Activated naive CD8-positive, alpha-beta T cell treated with anti-CD3 and anti-CD28 coated beads, Interleukin-2, amount 10 ng/mL, durations not matched to agents 7 days and 5 days (primary cell): Measurements from ENCODE around the gene PPP2R1A. TPM values are rescaled to one million over a fixed set of nuclear protein-coding genes. Genes with fewer than 3 reads are reported as not detected.

Experiments
- ATAC-seq: fragments of 150-1000 bp; cut with Tn5 transposase; one replicate; pipeline ENCODE4 v1.10.0; 2021; ENCODE audit warnings: low read depth, moderate library complexity
- POLR2A ChIA-PET: fragments of 350-600 bp; sonication (Branson Sonifier 250); formaldehyde crosslinking; loops from one replicate; lab custom pipeline; 2021; ENCODE audit warnings: antibody characterized with exemption; lab: Charles Lee
- DNase-seq: peaks from one replicate; pipeline ENCODE4 v3.0.0; 2021
- H3K27ac Mint-ChIP-seq: one replicate; pipeline ENCODE4 v1.8.0; 2022; ENCODE audit warnings: mild to moderate bottlenecking, mixed read lengths
- H3K27me3 Mint-ChIP-seq: one replicate; pipeline ENCODE4 v1.8.0; 2022; ENCODE audit warnings: mild to moderate bottlenecking, moderate library complexity, mixed read lengths
- H3K36me3 Mint-ChIP-seq: one replicate; pipeline ENCODE4 v1.8.0; 2021; ENCODE audit warnings: mild to moderate bottlenecking, mixed read lengths
- H3K4me1 Mint-ChIP-seq: one replicate; pipeline ENCODE4 v1.8.0; 2021; ENCODE audit warnings: mixed read lengths
- H3K4me3 Mint-ChIP-seq: one replicate; pipeline ENCODE4 v1.8.0; 2022; ENCODE audit warnings: mild to moderate bottlenecking, moderate library complexity, mixed read lengths
- H3K9me3 Mint-ChIP-seq: one replicate; pipeline ENCODE4 v1.8.0; 2021; ENCODE audit warnings: mixed read lengths
- total RNA-seq, 2 experiments: library from RNA; stranded (reverse); gene quantifications; one replicate each; pipeline ENCODE4 v1.2.3, GENCODE V29; 2021

PPP2R1A gene
- total RNA-seq = 100 to 1,000 TPM; 184 to 187 TPM

- Mint-ChIP-seq H3K9me3 (no peaks in the 10 kb centered on the region), H3K4me3 (peak within 1 kb of the TSS; percentile 99), H3K27ac (peak within 1 kb of the TSS; percentile 100), H3K4me1 (peaks cover 30% of the 10 kb centered on the region), H3K36me3 (peaks cover 27% of the 10 kb centered on the region), H3K27me3 (no peaks in the 10 kb centered on the region)
- peak; percentile 97 for DNase-seq
- POLR2A ChIA-PET = interaction anchor here (0.6 to 2.3 kb wide), 11 partner anchors 13 to 751 kb away, joined by 3 to 26 read pairs (median 4); partner anchors contain the start of genes ZNF615, ZNF616 and ZNF836
- peak; percentile 85 for ATAC-seq
Measured at GRCh38 chr19:52189735-52190486, at the start of gene PPP2R1A. TSS of gene PPP2R1A (plus strand) at chr19:52190052. CDS start at chr19:52190097, 45 bp downstream.

- no peaks in the 10 kb centered on the region for H3K27me3 Mint-ChIP-seq
Measured at GRCh38 chr19:52141203-52141602, 48.6 kb upstream of the PPP2R1A start.

GRCh38 chr19:52142001-52142595 lies 47.8 kb upstream of the PPP2R1A start:
- Mint-ChIP-seq H3K27ac (no peak overlapping the region), H3K36me3 (peaks cover 23% of the 10 kb centered on the region), H3K27me3 (no peaks in the 10 kb centered on the region), H3K9me3 (peaks cover 25% of the 10 kb centered on the region), H3K4me1 (peaks cover 16% of the 10 kb centered on the region), H3K4me3 (no peak overlapping the region)
- ATAC-seq (no peak), DNase-seq (no peak)
- POLR2A ChIA-PET = no interaction called here

More at GRCh38 chr19:52141203-52141602, 48.6 kb upstream of the PPP2R1A start:
- Mint-ChIP-seq H3K4me3 (no peak overlapping the region), H3K4me1 (peaks cover 16% of the 10 kb centered on the region), H3K27ac (no peak overlapping the region), H3K9me3 (peaks cover 24% of the 10 kb centered on the region), H3K36me3 (peaks cover 27% of the 10 kb centered on the region)
- POLR2A ChIA-PET = interaction anchor here (1.9 kb wide), 1 partner anchor 29 kb away, joined by 5 read pairs; no protein-coding TSS in a partner anchor
- DNase-seq = no peak
- no peak for ATAC-seq

GRCh38 chr19:52148256-52148655 lies 41.6 kb upstream of the PPP2R1A start:
- POLR2A ChIA-PET = no interaction called here
- Mint-ChIP-seq H3K36me3 (peaks cover 34% of the 10 kb centered on the region), H3K27me3 (no peaks in the 10 kb centered on the region), H3K27ac (no peak overlapping the region), H3K4me1 (no peaks in the 10 kb centered on the region), H3K9me3 (peaks cover 29% of the 10 kb centered on the region), H3K4me3 (no peak overlapping the region)
- ATAC-seq (no peak), DNase-seq (no peak)

- Mint-ChIP-seq H3K27ac (no peak overlapping the region), H3K27me3 (no peaks in the 10 kb centered on the region), H3K9me3 (peaks cover 60% of the 10 kb centered on the region), H3K4me3 (no peak overlapping the region), H3K36me3 (peaks cover 83% of the 10 kb centered on the region), H3K4me1 (no peaks in the 10 kb centered on the region)
- POLR2A ChIA-PET = no interaction called here
- ATAC-seq (no peak), DNase-seq (no peak)
Measured at GRCh38 chr19:52155596-52156359, 34.1 kb upstream of the PPP2R1A start.

- Mint-ChIP-seq H3K27ac (peak overlapping the region; percentile 94), H3K4me1 (peaks cover 19% of the 10 kb centered on the region), H3K4me3 (peak overlapping the region; percentile 92), H3K9me3 (peaks cover 15% of the 10 kb centered on the region), H3K36me3 (peaks cover 46% of the 10 kb centered on the region), H3K27me3 (no peaks in the 10 kb centered on the region)
- POLR2A ChIA-PET = interaction anchor here (0.7 to 2.7 kb wide), 3 partner anchors 19 to 32 kb away, joined by 3 to 26 read pairs (median 5); partner anchors contain the start of gene PPP2R1A
- DNase-seq (no peak), ATAC-seq (peak; percentile 29)
Measured at GRCh38 chr19:52170304-52170703, 19.5 kb upstream of the PPP2R1A start.

GRCh38 chr19:52170863-52171320 lies 19.0 kb upstream of the PPP2R1A start:
- Mint-ChIP-seq H3K4me1 (peaks cover 19% of the 10 kb centered on the region), H3K27me3 (no peaks in the 10 kb centered on the region), H3K36me3 (peaks cover 41% of the 10 kb centered on the region), H3K27ac (peak overlapping the region; percentile 94), H3K4me3 (peak overlapping the region; percentile 92), H3K9me3 (peaks cover 12% of the 10 kb centered on the region)
- POLR2A ChIA-PET = interaction anchor here (0.9 to 2.7 kb wide), 4 partner anchors 16 to 244 kb away, joined by 3 to 26 read pairs (median 4); partner anchors contain the start of genes PPP2R1A and ZNF432
- ATAC-seq (peak; percentile 5), DNase-seq (no peak)

- POLR2A ChIA-PET = interaction anchor here (0.6 to 2.7 kb wide), 6 partner anchors 16 to 1161 kb away, joined by 3 to 26 read pairs (median 4); partner anchors contain the start of genes PPP2R1A and ZNF432
- Mint-ChIP-seq H3K27me3 (no peaks in the 10 kb centered on the region), H3K27ac (peak within 1 kb of the TSS; percentile 94), H3K36me3 (peaks cover 41% of the 10 kb centered on the region), H3K4me1 (peaks cover 19% of the 10 kb centered on the region), H3K9me3 (peaks cover 12% of the 10 kb centered on the region), H3K4me3 (peak within 1 kb of the TSS; percentile 92)
- peak; percentile 96 for ATAC-seq
- DNase-seq = peak; percentile 91
Measured at GRCh38 chr19:52171321-52172169, 18.3 kb upstream of the PPP2R1A start, which contains the start of gene ZNF836. TSS of gene ZNF836 (minus strand) at chr19:52171621. CDS start at chr19:52168072, 3,549 bp downstream.

- no peak for ATAC-seq
- H3K9me3 Mint-ChIP-seq = peaks cover 11% of the 10 kb centered on the region
- peak overlapping the region; percentile 92 for H3K4me3 Mint-ChIP-seq
- H3K27ac Mint-ChIP-seq = peak overlapping the region; percentile 28
- peaks cover 38% of the 10 kb centered on the region for H3K36me3 Mint-ChIP-seq
- POLR2A ChIA-PET = interaction anchor here (1.2 to 2.7 kb wide), 2 partner anchors 17 to 246 kb away, joined by 3 to 26 read pairs; partner anchors contain the start of gene PPP2R1A
- DNase-seq = no peak
- H3K4me1 Mint-ChIP-seq = peaks cover 19% of the 10 kb centered on the region
- H3K27me3 Mint-ChIP-seq = no peaks in the 10 kb centered on the region
Measured at GRCh38 chr19:52172347-52172746, 17.5 kb upstream of the PPP2R1A start.

- Mint-ChIP-seq H3K36me3 (peaks cover 3% of the 10 kb centered on the region), H3K9me3 (peaks cover 6% of the 10 kb centered on the region), H3K4me1 (peaks cover 7% of the 10 kb centered on the region), H3K27ac (no peak overlapping the region), H3K27me3 (no peaks in the 10 kb centered on the region), H3K4me3 (no peak overlapping the region)
- DNase-seq (no peak), ATAC-seq (no peak)
- POLR2A ChIA-PET = no interaction called here
Measured at GRCh38 chr19:52176574-52176973, 13.3 kb upstream of the PPP2R1A start.

- POLR2A ChIA-PET = interaction anchor here (1.1 kb wide), 1 partner anchor 16 kb away, joined by 3 read pairs; the partner anchor contains the start of gene ZNF836
- H3K9me3 Mint-ChIP-seq = no peaks in the 10 kb centered on the region
- ATAC-seq (no peak), DNase-seq (no peak)
- H3K4me3 Mint-ChIP-seq = no peak overlapping the region
- peaks cover 11% of the 10 kb centered on the region for H3K36me3 Mint-ChIP-seq
- peaks cover 20% of the 10 kb centered on the region for H3K4me1 Mint-ChIP-seq
- H3K27me3 Mint-ChIP-seq = no peaks in the 10 kb centered on the region
- H3K27ac Mint-ChIP-seq = no peak overlapping the region
Measured at GRCh38 chr19:52187407-52187806, 2.4 kb upstream of the PPP2R1A start.
